SU-DHL-6 (cell line): ENCODE data around the gene PLA2G7.

ENCODE experiments used
- CTCF ChIP-seq: fragments of 200-600 bp; sonication (generic); IDR thresholded peaks from one replicate; pipeline ENCODE4 v1.5.1; 2017; ENCODE audit warnings: antibody characterized with exemption, mild to moderate bottlenecking, low read length, moderate library complexity; ENCODE audit not compliant: insufficient read depth, poor library complexity, severe bottlenecking
- EZH2phosphoT487 ChIP-seq: fragments of 200-600 bp; sonication (generic), shearing (Covaris generic); conservative IDR thresholded peaks from 2 replicates; pipeline ENCODE4 v1.6.1; 2018; ENCODE audit warnings: mild to moderate bottlenecking, antibody characterized with exemption, low read length, moderate library complexity, mixed read lengths

DNA sequence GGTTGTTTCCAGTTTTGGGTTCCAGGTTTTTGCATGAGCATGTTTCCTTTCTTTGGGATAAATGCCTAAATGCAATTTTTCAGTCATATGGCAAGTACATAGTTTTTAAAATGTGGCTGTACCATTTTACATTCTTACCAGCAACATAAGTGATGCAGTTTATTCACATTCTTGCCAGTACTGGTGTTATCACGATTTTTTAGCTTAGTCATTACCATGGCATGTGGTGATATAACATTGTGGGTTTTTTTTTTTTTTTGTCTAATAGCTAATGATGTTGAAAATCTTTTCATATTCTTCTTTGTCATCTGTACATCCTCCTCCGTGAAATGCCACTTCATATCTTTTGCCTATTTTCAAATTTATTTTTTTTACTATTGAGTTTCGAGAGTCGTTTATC, 50.4 kb downstream of the PLA2G7 start:
- TF ChIP-seq CTCF (no peak), EZH2phosphoT487 (no peak)
